ENCODE data around the gene PLEKHO1.

- TF ChIP-seq CTCF (IDR thresholded peaks at IDR 0.05): no peak
- TF ChIP-seq POLR2AphosphoS5 (IDR thresholded peaks at IDR 0.05): no peak
- no peak for TF ChIP-seq POLR2A (IDR thresholded peaks at IDR 0.05)
- TF ChIP-seq EP300 (IDR thresholded peaks at IDR 0.05; ENCODE audit: low read depth): no peak
Observed at GRCh38 chr1:150173141-150173585, 23.4 kb downstream of the PLEKHO1 start.
